Right lobe of liver (tissue), 6 donors: ENCODE data around the gene GAS2L2. TPM values are rescaled to one million over a fixed set of nuclear protein-coding genes. Genes with fewer than 3 reads are reported as not detected.

Source experiments
- ATAC-seq, 4 donors: fragments of 200-7000 bp; cut with Tn5 transposase; one replicate each; pipeline ENCODE4 v1.9.1; 2020; ENCODE audit warnings: mild to moderate bottlenecking in 4 of 4, moderate library complexity in 4 of 4
- DNase-seq, 3 donors: peaks; one replicate each; pipeline ENCODE4 v3.0.0-alpha.2; 2020
- H3K27ac ChIP-seq, 3 donors: fragments of 200-600 bp; one replicate each; pipeline ENCODE4 v1.8.0; 2022
- H3K27me3 ChIP-seq, 2 donors: fragments of 200-600 bp; one replicate each; pipeline ENCODE4 v1.8.0; 2022
- H3K36me3 ChIP-seq, 4 donors: fragments of 200-600 bp; sonication (generic) in 1 of 4; one replicate each; pipeline versions ENCODE4 v1.5.1 to v1.8.0; 2017 to 2022; ENCODE audit warnings: control low read depth in 1 of 4
- H3K4me1 ChIP-seq, 4 donors: fragments of 200-600 bp; sonication (generic) in 1 of 4; one replicate each; pipeline versions ENCODE4 v1.5.1 to v1.8.0; 2017 to 2022; ENCODE audit warnings: control low read depth in 1 of 4
- H3K4me3 ChIP-seq, 3 donors: fragments of 200-600 bp; one replicate each; pipeline ENCODE4 v1.8.0; 2022
- H3K9me3 ChIP-seq, 4 donors: fragments of 200-600 bp; sonication (generic) in 1 of 4; one replicate each; pipeline versions ENCODE4 v1.5.1 to v1.8.0; 2017 to 2022; ENCODE audit warnings: control low read depth in 1 of 4
- CTCF ChIP-seq, 4 donors: fragments of 200-600 bp in 3 of 4; fragments of 450-650 bp in 1 of 4; IDR thresholded peaks; one replicate each; pipeline versions ENCODE4 v1.5.1 to v1.8.0; 2016 to 2022; ENCODE audit warnings: antibody characterized with exemption in 4 of 4, mild to moderate bottlenecking in 2 of 4
- POLR2A ChIP-seq: fragments of 450-650 bp; IDR thresholded peaks from one replicate; pipeline ENCODE4 v1.6.1; 2017; ENCODE audit warnings: antibody characterized with exemption, mild to moderate bottlenecking
- WGBS: methylation state at CpG from one replicate; pipeline ENCODE4 v1.1.6; 2018; ENCODE audit warnings: low coverage, low lambda C conversion rate; ENCODE audit not compliant: insufficient coverage; ENCODE audit errors: missing lambda C conversion rate; 5-methylcytosine and 5-hydroxymethylcytosine counted together
- intact Hi-C, 2 donors: fragments of 100-400 bp; cut with DNase I; formaldehyde crosslinking; loops; one replicate each; pipeline versions ENCODE4 v1.11.2 to v1.14.1; 2022
- total RNA-seq, 6 experiments: library from RNA; depleted of rRNA in 2 of 6; stranded (reverse); fragments of >200 nt in 2 of 6; fragmentation: NEBNext Ultra II Directional in 3 of 6; extraction: Animal tissue kit (Norgen Biotek cat#: 25700) in 3 of 6; gene quantifications; one replicate each; pipeline versions ENCODE4 v1.1.0 to v1.2.4, GENCODE V29; 2016 to 2023
- donor health status: DM: no; HTN: yes; CAD: no.
- donor health status: DM: no; HTN: no; CAD: no.
- donor health status: DM: no; HTN: no; CAD: no.
- donor health status: DM: no; HTN: yes; CAD: no.
- donor health status: DM: no; HTN: yes; CAD: no.

Gene GAS2L2
- total RNA-seq, 6 experiments from 2014 or later = not detected

GRCh38 chr17:35717475-35717874, 35.6 kb downstream of the GAS2L2 start:
- no peaks in the 10 kb centered on the region for H3K27me3 ChIP-seq
- DNase-seq = no peak
- H3K4me3 ChIP-seq = no peak overlapping the region
- ATAC-seq = peak; percentile 20 to 67 (median 44)
- 43% methylated on average over 2 of the region's 2 CpGs for WGBS
- no peaks in the 10 kb centered on the region for H3K36me3 ChIP-seq
- intact Hi-C loops = no loop called here
- no peaks in the 10 kb centered on the region for H3K9me3 ChIP-seq
- peak overlapping the region in 2 of 3 donors; percentile 37 to 77 for H3K27ac ChIP-seq
- peaks cover 0 to 52% (median 10%) of the 10 kb centered on the region in 4 donors for H3K4me1 ChIP-seq
- TF ChIP-seq CTCF (IDR thresholded peaks at IDR 0.05) (no peak), POLR2A (no peak)

GRCh38 chr17:35716897-35717465, 36.1 kb downstream of the GAS2L2 start:
- peak; percentile 58 to 83 (median 74) for ATAC-seq
- Histone ChIP-seq H3K9me3 (no peaks in the 10 kb centered on the region), H3K27me3 (no peaks in the 10 kb centered on the region), H3K4me3 (no peak overlapping the region), H3K36me3 (no peaks in the 10 kb centered on the region), H3K4me1 (peaks cover 0 to 57% (median 13%) of the 10 kb centered on the region in 4 donors), H3K27ac (peak overlapping the region in 2 of 3 donors; percentile 37 to 77)
- TF ChIP-seq POLR2A (no peak), CTCF (IDR thresholded peaks at IDR 0.05) (no peak)
- intact Hi-C loops = no loop called here
- DNase-seq = peak in 1 of 3 donors; percentile 73
- WGBS = 13% methylated on average over 4 of the region's 4 CpGs

- 75% methylated on average over 3 of the region's 3 CpGs for WGBS
- intact Hi-C loops = no loop called here
- ATAC-seq = no peak
- peaks cover 0 to 58% (median 14%) of the 10 kb centered on the region in 4 donors for H3K4me1 ChIP-seq
- no peak overlapping the region for H3K4me3 ChIP-seq
- no peaks in the 10 kb centered on the region for H3K9me3 ChIP-seq
- no peak for DNase-seq
- no peaks in the 10 kb centered on the region for H3K36me3 ChIP-seq
- H3K27me3 ChIP-seq = no peaks in the 10 kb centered on the region
- H3K27ac ChIP-seq = peak overlapping the region in 2 of 3 donors; percentile 37 to 77
- TF ChIP-seq POLR2A (no peak), CTCF (IDR thresholded peaks at IDR 0.05) (no peak)
These were observed 36.9 kb downstream of the GAS2L2 start for GRCh38 chr17:35716173-35716572.

- Histone ChIP-seq H3K9me3 (no peaks in the 10 kb centered on the region), H3K4me3 (no peak overlapping the region), H3K4me1 (peaks cover 0 to 58% (median 14%) of the 10 kb centered on the region in 4 donors), H3K36me3 (no peaks in the 10 kb centered on the region), H3K27ac (no peak overlapping the region), H3K27me3 (no peaks in the 10 kb centered on the region)
- intact Hi-C loops = no loop called here
- no peak for TF ChIP-seq CTCF (IDR thresholded peaks at IDR 0.05)
- no peak for TF ChIP-seq POLR2A
- DNase-seq = no peak
- no peak for ATAC-seq
These were observed 37.6 kb downstream of the GAS2L2 start for GRCh38 chr17:35715416-35715815.
